ENCODE data around the gene U2AF2.

DNA sequence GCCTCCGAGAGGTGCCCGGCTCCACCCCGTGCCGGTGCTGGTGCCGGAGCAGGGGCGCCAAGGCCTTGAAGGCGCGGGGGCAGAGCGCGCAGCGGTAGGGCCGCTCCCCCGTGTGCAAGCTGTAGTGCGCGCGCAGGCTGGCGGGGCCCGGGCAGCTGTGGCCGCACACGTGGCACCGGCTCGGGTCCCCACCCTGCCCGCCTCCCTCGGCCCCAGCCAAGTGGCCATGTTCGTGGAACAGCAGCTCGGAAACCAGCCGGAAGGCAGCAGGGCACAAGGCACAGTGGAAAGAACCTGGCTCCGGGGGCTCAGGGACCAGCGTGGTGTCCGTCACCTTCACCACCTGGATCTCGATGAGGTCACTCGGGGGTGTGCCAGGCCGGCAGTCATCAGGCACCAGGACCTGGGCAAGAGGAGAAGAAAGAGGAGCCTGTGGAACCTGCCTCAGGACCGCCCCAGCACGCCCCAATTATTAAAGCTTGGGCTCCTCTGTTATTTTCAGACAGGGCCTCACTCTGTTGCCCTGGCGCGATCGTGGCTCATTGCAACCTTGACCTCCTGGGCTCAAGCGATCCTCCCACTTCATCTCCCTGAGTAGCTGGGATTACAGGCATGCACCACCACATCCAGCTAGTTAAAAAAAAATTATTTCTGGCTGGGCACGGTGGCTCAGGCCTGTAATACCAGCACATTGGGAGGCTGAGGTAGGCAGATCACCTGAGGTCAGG is 32.4 kb upstream of the U2AF2 start:
- TF ChIP-seq CTCF (IDR thresholded peaks at IDR 0.05; ENCODE audit: poor library complexity, severe bottlenecking): no peak
- TF ChIP-seq POLR2AphosphoS5 (IDR thresholded peaks at IDR 0.05): no peak

All from neural cell (in vitro differentiated cells).